ENCODE data around the gene SRPK2.

GRCh38 chr7:105125745-105126144 is 263.0 kb downstream of the SRPK2 start:
- no peak for TF ChIP-seq FOXM1 (IDR thresholded peaks at IDR 0.05; ENCODE audit: borderline replicate concordance)
- no peak for TF ChIP-seq ZNF384 (IDR thresholded peaks at IDR 0.05)
- no peak for TF ChIP-seq NFRKB (IDR thresholded peaks at IDR 0.05)
- no peak for TF ChIP-seq ARNT (IDR thresholded peaks at IDR 0.05)
- no peak for TF ChIP-seq BHLHE40 (IDR thresholded peaks at IDR 0.05; ENCODE audit: borderline replicate concordance)
- no peak for TF ChIP-seq SP1 (IDR thresholded peaks at IDR 0.05)

Data from HEK293T (cell line).